ENCODE results near the gene WNT11. TPM values are rescaled to one million over a fixed set of nuclear protein-coding genes. Genes with fewer than 3 reads are reported as not detected.

The WNT11 gene
- polyA plus RNA-seq, 1 of the 3 experiments (the other 2 are of a cell fraction): 0.43 TPM

- H2AFZ ChIP-seq (ENCODE audit: low read depth): no peak overlapping the region
- H3K27me3 ChIP-seq (ENCODE audit: insufficient read depth): no peaks in the 10 kb centered on the region
Measured at GRCh38 chr11:76214968-76215548, 8.8 kb upstream of the WNT11 start.

GRCh38 chr11:76214186-76214585 is 7.9 kb upstream of the WNT11 start:
- POLR2A ChIA-PET: no interaction called here
- no peak for DNase-seq
- WGBS (ENCODE audit: low lambda C conversion rate): 78% methylated on average over 4 of the region's 5 CpGs
- Histone ChIP-seq H3K9me3 (no peaks in the 10 kb centered on the region), H3K9ac (no peak overlapping the region), H3K4me1 (ENCODE audit: control insufficient read depth in 1 of 2, insufficient read depth in 2 of 2, low read depth in 1 of 2, low read length in 1 of 2) (peaks cover 0 to 14% of the 10 kb centered on the region in 2 experiments; a peak in 1 of 4 replicates), H3K4me3 (ENCODE audit: low read depth in 2 of 2, low read length in 1 of 2) (no peak overlapping the region), H3K27ac (ENCODE audit: low read depth in 2 of 2, low read length in 1 of 2) (no peak overlapping the region), H3F3A (replicated peaks; ENCODE audit: insufficient read depth) (no peaks in the 10 kb centered on the region), H3K27me3 (ENCODE audit: insufficient read depth) (no peaks in the 10 kb centered on the region; the same call in 1 of the 2 replicates), H3K79me2 (ENCODE audit: insufficient read depth) (no peaks in the 10 kb centered on the region), H3K9me2 (no peaks in the 10 kb centered on the region), H3K36me3 (replicated peaks in 1 of 2; ENCODE audit: control insufficient read depth in 1 of 2, insufficient read depth in 2 of 2, low read length in 1 of 2) (no peaks in the 10 kb centered on the region), H2AFZ (ENCODE audit: low read depth) (no peak overlapping the region), H3K4me2 (no peak overlapping the region), H4K20me1 (ENCODE audit: insufficient read depth) (no peaks in the 10 kb centered on the region)
- CTCF ChIA-PET: no interaction called here
- TF ChIP-seq ELF1 (IDR thresholded peaks at IDR 0.05) (no peak), GABPA (IDR thresholded peaks at IDR 0.05; ENCODE audit: low read depth) (no peak), MEF2A (IDR thresholded peaks at IDR 0.05; ENCODE audit: borderline replicate concordance, low read depth) (no peak), USF1 (IDR thresholded peaks at IDR 0.05; ENCODE audit: borderline replicate concordance, low read depth) (no peak), JUND (IDR thresholded peaks at IDR 0.05) (no peak), TCF12 (IDR thresholded peaks at IDR 0.05) (no peak), USF2 (IDR thresholded peaks at IDR 0.05; ENCODE audit: borderline replicate concordance, low read depth, low read length) (no peak), TAF1 (IDR thresholded peaks at IDR 0.05; ENCODE audit: borderline replicate concordance, low read depth, low read length) (no peak)
- TF ChIP-seq, protein P1, sequence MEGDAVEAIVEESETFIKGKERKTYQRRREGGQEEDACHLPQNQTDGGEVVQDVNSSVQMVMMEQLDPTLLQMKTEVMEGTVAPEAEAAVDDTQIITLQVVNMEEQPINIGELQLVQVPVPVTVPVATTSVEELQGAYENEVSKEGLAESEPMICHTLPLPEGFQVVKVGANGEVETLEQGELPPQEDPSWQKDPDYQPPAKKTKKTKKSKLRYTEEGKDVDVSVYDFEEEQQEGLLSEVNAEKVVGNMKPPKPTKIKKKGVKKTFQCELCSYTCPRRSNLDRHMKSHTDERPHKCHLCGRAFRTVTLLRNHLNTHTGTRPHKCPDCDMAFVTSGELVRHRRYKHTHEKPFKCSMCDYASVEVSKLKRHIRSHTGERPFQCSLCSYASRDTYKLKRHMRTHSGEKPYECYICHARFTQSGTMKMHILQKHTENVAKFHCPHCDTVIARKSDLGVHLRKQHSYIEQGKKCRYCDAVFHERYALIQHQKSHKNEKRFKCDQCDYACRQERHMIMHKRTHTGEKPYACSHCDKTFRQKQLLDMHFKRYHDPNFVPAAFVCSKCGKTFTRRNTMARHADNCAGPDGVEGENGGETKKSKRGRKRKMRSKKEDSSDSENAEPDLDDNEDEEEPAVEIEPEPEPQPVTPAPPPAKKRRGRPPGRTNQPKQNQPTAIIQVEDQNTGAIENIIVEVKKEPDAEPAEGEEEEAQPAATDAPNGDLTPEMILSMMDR (IDR thresholded peaks at IDR 0.05): no peak

More at GRCh38 chr11:76214968-76215548, 8.8 kb upstream of the WNT11 start:
- DNase-seq: no peak
- WGBS (ENCODE audit: low lambda C conversion rate): 95% methylated on average over 5 of the region's 7 CpGs
- Histone ChIP-seq H3F3A (replicated peaks; ENCODE audit: insufficient read depth) (no peaks in the 10 kb centered on the region), H3K27ac (ENCODE audit: low read depth in 2 of 2, low read length in 1 of 2) (no peak overlapping the region), H4K20me1 (ENCODE audit: insufficient read depth) (no peaks in the 10 kb centered on the region), H3K4me1 (ENCODE audit: control insufficient read depth in 1 of 2, insufficient read depth in 2 of 2, low read depth in 1 of 2, low read length in 1 of 2) (peaks cover 0 to 8% of the 10 kb centered on the region in 2 experiments; a peak in 1 of 4 replicates), H3K9me2 (no peaks in the 10 kb centered on the region), H3K9me3 (no peaks in the 10 kb centered on the region), H3K4me2 (no peak overlapping the region), H3K9ac (no peak overlapping the region), H3K36me3 (replicated peaks in 1 of 2; ENCODE audit: control insufficient read depth in 1 of 2, insufficient read depth in 2 of 2, low read length in 1 of 2) (no peaks in the 10 kb centered on the region), H3K79me2 (ENCODE audit: insufficient read depth) (no peaks in the 10 kb centered on the region), H3K4me3 (ENCODE audit: low read depth in 2 of 2, low read length in 1 of 2) (no peak overlapping the region)
- ChIA-PET CTCF (interaction anchor here (0.6 kb wide), 1 partner anchor 252 kb away, joined by 4 read pairs; no protein-coding TSS in a partner anchor), POLR2A (no interaction called here)
- TF ChIP-seq POLR2AphosphoS5 (IDR thresholded peaks at IDR 0.05; ENCODE audit: low read depth, low read length) (no peak), MXI1 (IDR thresholded peaks at IDR 0.05; ENCODE audit: low read depth, low read length) (no peak), NRF1 (IDR thresholded peaks at IDR 0.05; ENCODE audit: low read depth, low read length) (no peak), RFX5 (IDR thresholded peaks at IDR 0.05; ENCODE audit: low read length) (no peak), YY1 (IDR thresholded peaks at IDR 0.05; ENCODE audit: low read depth) (no peak), FOSL2 (IDR thresholded peaks at IDR 0.05; ENCODE audit: borderline replicate concordance, low read depth) (no peak), GABPA (IDR thresholded peaks at IDR 0.05; ENCODE audit: low read depth) (no peak), TCF12 (IDR thresholded peaks at IDR 0.05) (no peak), FOXM1 (IDR thresholded peaks at IDR 0.05; ENCODE audit: low read depth) (no peak), NFIC (IDR thresholded peaks at IDR 0.05; ENCODE audit: borderline replicate concordance) (no peak), RXRA (IDR thresholded peaks at IDR 0.05; ENCODE audit: borderline replicate concordance, low read depth) (no peak), RAD21 (IDR thresholded peaks at IDR 0.05; ENCODE audit: low read length) (no peak), MEF2A (IDR thresholded peaks at IDR 0.05; ENCODE audit: borderline replicate concordance, low read depth) (no peak), USF2 (IDR thresholded peaks at IDR 0.05; ENCODE audit: borderline replicate concordance, low read depth, low read length) (no peak), ELF1 (IDR thresholded peaks at IDR 0.05) (no peak), GATA2 (CRISPR knock-in tag; IDR thresholded peaks at IDR 0.05) (no peak)
- TF ChIP-seq, protein P1 (IDR thresholded peaks at IDR 0.05): no peak
